HG03196 (cell line): ENCODE results near the gene SLC30A7.
"Not testable (repeated sequence)": the region's sequence is repeated elsewhere in the genome, so short reads cannot be mapped to it uniquely, and the experiment has no call there.

Experiments
- ATAC-seq: cut with Tn5 transposase; IDR thresholded peaks from one replicate; pipeline ENCODE4 v1.9.1; 2021; ENCODE audit not compliant: unreplicated experiment

The SLC30A7 gene

DNA sequence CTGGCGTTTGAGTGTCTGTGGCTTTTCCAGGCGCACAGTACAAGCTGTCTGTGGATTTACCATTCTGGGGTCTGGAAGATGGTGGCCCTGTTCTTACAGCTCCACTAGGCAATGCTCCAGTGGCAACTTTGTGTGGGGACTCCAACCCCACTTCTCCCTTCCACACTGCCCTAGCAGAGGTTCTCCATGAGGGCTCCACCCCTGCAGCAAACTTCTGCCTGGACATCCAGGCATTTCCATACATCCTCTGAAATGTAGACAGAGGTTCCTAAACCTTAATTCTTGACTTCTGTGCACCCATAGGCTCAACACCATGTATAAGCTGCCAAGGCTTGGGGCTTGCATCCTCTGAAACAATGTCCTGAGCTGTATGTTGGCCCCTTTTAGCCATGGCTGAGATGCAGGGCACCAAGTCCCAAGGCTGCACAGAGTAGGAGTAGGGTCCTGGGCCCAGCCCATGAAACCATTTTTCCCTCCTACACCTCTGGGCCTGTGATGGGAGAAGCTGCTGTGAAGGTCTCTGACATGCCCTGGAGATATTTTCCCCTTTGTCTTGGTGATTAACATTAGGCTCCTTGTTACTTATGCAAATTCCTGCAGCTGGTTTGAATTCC, 5.9 kb upstream of the SLC30A7 start:
- ATAC-seq: not testable (repeated sequence)

DNA sequence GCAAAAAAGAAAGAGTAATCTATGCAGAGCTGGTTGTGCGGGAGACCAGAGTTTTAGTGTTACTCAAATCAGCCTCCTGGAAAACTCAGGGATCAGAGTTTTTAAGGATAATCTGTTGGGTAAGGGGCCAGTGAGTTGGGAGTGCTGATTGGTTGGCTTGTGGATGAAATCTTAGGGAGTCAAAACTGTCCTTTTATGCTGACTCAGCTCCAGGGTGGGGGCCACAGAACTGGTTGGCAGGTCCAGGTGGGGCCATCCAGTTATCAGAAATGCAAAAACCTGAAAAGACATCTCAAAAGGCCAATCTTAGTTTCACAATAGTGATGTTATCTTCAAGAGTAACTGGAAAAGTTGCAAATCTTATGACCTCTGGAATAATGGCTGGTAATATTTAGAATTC, 4.5 kb upstream of the SLC30A7 start:
- ATAC-seq: no peak

DNA sequence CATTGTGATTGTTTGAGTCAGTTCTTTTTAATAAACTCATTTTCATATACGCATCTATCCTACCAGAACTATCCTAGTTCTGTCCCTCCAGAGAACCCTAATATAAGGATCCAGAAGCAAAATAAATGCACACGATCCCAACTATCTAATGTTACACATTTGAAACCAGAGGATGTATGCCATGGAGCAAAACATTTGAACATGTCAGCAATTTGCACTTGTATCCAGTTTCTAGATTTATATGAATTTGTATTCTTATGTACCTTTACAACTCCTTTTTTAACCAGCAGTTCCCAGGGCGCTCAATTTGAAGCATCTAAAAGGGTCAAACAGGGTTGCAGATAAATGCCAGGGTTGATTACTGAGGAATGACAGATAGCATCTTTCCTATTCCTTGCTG, 3.3 kb upstream of the SLC30A7 start:
- ATAC-seq: no peak

DNA sequence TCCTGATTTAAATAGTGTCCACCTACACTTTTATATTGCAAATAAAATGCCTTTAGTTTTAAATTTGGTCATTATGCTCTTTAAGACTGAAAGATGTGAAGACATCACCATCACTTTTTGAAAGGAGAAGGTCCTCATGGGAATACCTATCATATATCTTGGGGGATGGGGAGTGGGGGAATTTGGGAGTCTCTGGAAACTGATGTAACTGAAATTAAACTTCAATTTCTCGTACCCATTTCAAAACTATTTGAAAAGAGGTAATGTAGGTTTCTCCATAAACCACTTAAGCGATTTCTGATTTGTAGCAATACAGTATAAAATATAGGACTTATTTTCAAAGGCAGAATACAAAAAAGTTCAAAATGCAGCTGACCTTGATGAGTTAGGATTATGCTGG, 2.2 kb upstream of the SLC30A7 start:
- ATAC-seq: no peak

DNA sequence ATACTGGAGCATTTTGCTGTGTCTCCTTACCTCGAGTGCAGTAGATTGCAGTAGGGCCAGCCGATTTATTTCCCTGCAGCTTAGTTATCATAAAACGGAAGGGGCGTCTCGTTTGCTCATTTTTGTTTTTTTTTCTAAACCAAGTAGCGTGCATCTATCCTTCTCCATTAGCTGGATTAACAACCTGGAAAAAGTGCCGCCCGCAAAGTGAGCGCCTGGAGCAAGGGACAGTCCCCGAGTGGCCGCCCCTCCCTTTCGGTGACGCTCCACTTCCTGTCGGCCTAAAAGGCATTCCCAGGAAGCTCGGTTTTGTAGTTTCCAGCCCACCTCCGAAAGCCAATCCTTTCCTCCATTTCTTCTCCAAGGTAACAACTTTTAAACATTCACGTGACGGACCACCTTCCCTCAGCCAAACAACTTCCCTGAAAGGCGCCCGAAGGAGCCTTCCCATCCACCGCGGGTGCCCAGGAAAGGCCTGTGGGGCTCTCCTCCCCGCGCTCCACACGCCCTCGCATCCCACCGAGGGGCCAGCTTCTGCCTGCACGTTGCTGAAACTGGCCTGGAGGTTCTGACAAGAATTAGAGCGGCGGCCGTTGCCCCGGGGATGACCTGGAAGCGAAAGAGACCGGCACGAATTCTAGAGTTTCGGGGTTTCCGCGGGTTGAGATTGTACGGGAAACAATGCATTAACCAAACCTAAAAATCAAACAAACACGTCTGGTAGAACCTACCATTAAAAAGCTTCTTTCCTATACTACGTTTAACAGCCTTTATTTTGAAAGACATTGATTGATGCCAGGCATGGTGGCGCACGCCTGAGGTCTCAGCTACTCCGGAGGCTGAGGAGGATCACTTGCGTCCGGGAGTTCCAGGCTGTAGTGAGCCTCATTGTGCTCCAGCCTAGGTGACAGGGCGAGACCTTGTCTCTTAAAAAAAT, 1.0 kb upstream of the SLC30A7 start, which contains the start of gene EXTL2:
EXTL2 (minus strand) TSS at position 240 of the 937 bp plus-strand sequence. CDS start 6,085 bp downstream, outside the sequence.
- ATAC-seq: peak; percentile 39

DNA sequence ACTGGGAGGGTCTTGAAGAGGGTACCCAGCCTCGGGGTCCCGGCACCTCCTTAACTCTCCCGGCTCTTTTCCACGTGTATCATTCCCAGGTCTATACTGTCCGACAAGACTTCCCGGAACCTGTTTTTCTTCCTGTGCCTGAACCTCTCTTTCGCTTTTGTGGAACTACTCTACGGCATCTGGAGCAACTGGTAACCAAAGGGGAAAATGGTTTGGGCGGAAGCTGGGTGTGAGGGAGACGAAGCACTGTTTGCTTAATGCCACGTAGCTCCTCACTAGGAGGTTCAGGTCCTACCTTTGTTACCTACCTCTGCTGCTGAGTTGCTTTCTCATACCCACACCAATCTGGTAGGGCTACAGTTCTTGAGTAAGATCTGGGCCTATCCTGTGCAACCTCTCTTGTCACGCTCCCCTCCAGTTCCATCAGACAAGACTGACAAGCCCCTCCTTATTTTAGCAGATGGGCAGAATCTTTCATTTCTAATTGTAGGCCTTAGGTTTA, 642 bp downstream of the SLC30A7 start:
- ATAC-seq: peak; percentile 31

DNA sequence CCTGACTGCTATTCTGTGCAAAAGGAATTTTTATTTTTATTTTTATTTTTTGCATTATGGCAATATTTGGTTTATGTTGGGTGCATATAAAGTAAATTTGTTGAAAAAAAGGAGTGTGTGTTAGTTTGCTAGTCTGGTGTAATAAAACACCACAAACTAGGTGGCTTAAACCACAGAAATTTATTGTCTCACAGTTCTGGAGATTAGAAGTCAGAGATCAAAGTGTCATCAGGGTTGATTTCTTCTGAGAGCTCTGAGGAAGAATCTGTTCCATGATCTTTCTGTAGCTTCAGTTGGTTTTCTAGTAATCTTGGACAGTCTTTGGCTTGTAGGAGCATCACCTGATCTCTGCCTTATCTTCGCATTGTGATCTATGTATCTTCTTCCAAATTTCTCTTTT, 6.5 kb downstream of the SLC30A7 start:
- ATAC-seq: no peak

DNA sequence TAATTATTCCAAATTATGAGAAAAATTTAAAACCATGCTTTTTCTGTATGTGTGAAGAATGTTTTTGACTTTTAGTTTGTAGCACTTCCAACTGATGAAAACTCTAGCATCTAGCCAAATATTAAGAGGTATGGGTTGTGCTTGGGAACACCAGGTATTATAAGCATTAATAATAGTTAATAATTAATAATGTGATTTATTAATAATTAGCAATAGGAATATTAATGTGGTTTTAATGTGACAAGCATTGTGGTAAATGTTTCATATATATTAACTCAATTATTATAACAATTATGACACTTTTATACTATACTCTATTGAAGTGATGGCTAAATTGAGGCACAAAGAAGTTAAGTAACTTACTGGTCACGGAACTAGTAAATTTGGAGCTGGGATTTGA, 7.9 kb downstream of the SLC30A7 start:
- no peak for ATAC-seq

DNA sequence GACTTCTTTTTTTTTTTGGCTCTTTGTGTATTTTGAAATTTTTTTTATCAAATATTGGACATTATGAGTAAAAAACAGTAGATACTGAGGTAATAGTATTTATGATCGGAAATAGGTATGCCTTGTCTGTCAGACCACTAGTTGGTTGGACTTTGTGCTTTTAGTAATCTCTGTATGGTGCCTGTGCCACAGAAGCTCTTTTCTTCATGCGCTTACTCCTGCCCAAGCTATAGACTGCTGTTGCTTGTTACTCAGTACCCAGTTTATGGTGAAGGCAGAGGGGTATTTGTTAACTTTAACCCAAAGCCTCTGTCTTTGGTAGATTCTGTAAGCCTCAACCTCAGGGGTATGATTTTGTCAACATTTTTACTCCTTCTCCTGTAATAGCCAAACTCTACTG, 8.6 kb downstream of the SLC30A7 start:
- no peak for ATAC-seq

DNA sequence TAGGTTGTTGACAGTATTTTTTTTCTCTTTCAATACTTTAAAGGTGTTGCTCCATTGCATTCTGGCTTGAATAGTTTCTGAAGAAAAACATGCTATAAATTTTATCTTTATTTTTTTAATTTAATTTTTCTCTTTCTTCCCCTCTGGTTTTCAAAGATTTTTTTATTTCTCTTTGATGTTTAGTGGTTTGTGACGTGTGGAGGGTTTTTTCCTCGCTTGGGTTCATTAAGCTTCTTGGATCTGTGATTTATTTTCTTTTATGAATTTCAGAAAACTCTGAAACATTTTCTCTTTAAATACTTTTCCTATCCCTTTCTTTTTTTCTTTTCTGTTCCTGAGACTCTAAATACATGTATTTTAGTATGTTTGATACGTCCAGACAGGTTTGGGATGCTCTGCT, 9.3 kb downstream of the SLC30A7 start:
- ATAC-seq: no peak

DNA sequence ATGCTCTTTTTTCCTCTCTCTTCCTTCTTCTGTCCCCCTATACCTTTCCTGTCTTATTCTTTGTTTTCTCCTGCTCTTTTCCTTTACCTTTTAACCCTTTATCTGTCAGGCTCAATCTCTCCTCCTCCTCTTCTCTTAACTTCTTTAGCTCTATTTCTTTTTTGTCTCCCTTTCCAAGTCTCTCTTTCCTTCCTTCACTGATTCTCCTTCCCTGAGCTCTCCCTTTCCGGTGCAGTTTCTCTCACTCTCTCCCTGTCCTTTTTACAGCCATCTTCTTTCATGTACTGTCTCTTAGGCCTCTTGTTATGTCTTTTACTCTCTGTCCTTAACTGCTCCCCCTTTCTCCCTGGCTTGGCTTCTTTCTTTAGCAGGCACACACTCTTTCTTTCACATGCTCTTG, 12.0 kb downstream of the SLC30A7 start:
- no peak for ATAC-seq

DNA sequence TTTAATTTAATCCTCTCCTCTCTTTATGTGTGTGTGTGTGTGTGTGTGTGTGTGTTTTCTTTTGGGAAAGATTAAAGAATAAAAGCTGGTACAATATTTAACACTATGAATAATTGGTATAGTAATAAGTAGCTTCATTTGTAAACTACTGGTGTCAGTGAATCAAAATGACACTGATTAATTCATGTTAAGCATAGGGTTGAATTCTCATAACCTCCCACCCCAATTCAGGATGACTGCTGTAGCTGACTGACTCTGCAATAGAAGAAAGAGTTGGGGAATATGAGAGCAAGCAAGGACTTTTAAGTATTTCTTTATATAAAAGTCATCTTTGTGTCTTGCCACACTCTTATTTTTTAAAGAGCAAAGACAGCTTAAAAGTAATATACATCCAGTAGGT, 13.1 kb downstream of the SLC30A7 start:
- no peak for ATAC-seq

DNA sequence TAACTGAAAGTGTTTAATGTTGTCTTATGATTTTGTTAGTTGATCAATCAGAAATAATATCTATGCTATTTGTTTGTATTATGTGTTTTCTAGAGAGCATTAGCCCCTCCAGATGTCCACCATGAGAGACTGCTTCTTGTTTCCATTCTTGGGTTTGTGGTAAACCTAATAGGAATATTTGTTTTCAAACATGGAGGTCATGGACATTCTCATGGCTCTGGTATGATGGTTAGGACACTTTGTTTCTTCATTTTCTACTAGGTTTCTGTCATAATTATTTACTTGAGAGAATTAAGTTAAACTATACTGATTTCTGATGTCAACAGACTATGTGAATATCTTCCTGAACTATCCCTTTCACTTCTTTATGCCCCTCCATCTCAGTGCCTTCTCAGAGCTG, 16.1 kb downstream of the SLC30A7 start:
- ATAC-seq: no peak

DNA sequence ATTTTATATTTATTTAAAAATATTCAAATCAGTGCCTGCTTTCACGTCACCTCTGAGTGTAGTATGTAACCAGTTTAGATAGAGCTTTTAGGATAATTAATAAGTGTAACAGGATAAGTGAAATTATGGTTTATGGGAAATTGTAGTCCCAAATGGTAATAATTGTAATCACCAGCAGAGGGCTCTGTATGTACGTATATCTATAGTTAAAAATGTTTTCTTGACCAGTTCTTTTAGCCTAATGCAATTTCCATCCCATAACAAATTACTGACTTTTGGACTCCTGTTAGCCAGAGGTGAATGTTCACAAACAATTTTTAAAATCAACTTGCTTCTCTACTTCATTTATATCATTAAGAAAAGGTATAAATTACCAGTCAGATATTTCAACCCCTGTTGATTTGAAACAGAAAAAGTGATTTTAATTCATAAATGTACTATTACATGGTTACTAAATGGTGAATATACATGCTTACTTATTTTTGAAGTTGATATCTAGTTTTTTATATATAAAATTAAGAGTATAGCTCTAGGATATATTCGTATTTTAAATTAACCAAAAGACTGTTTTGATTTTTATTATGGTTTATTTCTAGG, 25.3 kb downstream of the SLC30A7 start:
- ATAC-seq: no peak

DNA sequence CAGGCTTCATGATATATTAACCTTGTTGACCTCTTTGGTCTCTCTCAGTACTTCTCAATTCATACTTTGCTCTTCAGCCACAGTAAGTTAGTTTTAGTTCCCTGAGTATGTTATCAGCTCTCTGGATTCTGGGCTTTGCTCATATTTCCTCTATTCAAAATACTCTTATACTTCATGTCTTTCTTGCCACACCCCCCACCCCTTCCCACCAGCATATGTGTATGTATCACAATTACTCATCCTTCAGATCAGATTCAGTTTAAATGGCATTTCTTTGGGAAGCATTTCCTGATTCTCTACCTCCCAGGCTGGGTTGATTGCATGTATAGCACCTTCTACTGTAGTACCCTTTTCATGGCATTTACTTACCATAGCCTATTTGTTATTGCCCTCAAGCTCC, 28.3 kb downstream of the SLC30A7 start:
- ATAC-seq: no peak

DNA sequence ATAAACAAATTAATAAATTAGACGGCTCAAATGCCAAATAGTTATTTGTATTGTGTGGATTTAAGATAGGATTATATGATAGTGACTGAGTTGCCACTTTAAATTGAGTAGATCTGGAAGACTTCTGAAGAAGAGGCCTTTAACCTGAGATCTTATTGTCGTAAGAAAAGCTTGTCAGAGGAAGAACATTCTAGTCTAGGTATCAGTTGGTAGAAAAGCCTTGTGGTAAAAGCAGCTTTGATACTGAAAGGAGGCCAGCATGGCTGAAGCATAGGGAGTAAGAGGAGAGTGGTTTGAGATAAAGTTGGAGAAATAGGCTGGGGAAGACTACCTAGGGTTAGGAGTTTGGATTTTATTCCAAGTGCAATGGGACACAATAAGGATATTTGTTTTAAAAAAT, 29.1 kb downstream of the SLC30A7 start:
- no peak for ATAC-seq

DNA sequence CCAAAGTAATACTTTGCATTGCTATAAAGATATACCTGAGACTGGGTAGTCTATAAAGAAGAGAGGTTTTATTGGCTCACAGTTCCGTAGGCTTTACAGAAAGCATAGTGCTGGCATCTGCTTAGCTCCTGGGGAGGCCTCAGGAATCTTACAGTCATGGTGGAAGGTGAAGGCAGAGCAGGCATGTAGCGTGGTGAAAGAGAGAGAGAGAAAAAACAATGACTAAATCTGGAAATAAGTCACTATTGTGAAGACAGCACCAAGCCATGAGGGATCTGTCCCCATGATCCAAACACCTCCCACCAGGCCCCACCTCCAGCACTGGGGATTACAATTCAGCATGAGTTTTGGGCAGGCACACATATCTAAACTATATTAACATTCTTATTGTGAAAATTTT, 30.4 kb downstream of the SLC30A7 start:
- no peak for ATAC-seq

DNA sequence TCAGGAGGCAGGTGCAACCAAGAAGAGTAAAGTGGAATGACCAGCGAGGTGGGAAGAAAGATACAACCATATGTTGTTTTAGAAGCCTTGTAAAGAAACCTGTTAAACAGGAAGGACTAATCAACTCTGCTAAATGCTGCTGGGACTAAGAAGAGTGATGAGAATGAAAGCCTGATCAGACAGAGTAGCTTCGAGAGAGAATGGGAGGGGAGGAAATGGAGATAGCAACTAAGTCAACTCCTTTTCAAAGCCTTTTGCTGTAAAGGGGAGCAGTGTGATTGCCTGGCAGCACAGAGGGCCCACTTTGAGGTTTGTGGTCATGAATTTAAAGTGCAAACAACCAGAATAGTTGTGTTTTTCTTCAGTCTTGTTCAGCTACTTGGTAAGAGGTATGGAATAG, 31.4 kb downstream of the SLC30A7 start:
- no peak for ATAC-seq

DNA sequence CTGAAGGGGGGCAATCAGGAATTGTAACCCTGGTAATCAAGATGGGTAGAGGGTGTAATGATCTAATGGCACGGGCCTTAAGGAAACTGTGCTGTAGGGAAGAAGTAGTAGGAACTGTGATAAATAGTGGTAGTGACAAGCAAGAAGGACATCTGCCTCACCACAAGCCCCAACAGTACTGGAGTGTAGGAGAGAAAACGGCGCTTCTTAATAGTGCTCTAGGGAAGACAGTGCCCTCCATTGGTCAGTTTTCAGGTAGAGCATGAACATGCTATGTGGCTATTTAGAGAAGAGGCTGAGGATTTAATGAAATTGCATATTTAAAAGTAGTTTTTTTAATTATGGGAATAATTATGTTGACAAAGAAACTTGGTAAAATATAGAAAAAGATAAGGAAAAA, 32.2 kb downstream of the SLC30A7 start:
- ATAC-seq: no peak

DNA sequence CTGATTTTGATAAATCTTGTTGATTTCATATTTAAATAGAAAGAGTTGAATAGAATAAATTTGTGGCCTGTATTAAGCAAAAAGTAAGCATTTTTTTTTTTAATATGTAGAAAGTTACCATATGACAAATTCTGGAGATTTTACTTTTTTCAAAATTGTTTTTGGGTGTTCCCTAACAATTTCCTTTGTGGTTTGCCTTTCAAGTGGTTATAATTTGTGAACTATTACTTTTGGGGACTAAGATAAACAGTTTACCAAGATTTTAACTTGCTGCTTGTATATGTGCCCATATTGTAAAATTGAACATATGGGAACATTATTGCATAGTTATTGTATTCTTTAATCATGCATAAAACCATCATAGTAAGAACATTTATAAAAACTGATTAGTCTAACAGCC, 34.6 kb downstream of the SLC30A7 start:
- ATAC-seq: no peak

DNA sequence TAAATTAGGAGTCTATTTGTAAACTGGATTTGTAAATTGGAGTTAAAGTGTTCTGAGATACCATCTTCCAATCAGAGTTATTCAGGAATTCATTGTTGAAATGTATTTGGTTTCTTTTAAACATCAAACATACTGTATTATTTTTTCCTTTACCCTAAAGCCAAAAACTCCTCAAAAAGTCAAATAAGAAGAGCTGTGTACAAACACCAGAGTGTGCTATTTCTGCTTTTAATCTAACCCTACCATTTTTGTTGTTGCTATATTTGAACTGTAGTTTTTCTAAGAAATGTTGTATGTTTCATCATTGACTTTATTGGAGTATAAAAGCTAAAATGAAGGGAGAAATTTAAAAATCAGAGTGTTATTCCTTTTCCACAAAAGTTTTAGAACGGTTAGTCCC, 35.8 kb downstream of the SLC30A7 start:
- ATAC-seq: no peak

DNA sequence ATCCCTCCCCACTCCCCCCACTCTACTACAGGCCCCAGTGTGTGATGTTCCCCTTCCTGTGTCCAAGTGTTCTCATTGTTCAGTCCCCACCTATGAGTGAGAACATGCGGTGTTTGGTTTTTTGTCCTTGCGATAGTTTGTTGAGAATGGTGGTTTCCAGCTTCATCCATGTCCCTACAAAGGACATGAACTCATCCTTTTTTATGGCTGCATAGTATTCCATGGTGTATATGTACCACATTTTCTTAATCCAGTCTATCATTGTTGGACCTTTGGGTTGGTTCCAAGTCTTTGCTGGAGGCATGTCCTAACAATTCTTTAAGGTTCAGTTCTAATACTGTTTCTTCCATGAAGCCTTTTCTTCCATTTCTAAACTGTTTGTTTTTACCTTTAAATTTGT, 37.7 kb downstream of the SLC30A7 start:
- ATAC-seq: not testable (repeated sequence)
